Measurements from ENCODE around the gene EDRF1. TPM values are rescaled to one million over a fixed set of nuclear protein-coding genes. Genes with fewer than 3 reads are reported as not detected.

The EDRF1 gene
- total and polyA plus RNA-seq, 10 of the 15 experiments (the other 5 are each of a cell fraction or from before 2014, with no cell fraction given): 16.8 to 99.7 (median 42.9) TPM

- Histone ChIP-seq H3K9me3 (replicated peaks; ENCODE audit: control insufficient read depth, insufficient read depth, low read length) (no peaks in the 10 kb centered on the region), H3K4me1 (ENCODE audit: control insufficient read depth, insufficient read depth, low read length) (no peaks in the 10 kb centered on the region), H3K9ac (ENCODE audit: control insufficient read depth, insufficient read depth, low read length) (no peak overlapping the region), H4K20me1 (ENCODE audit: control insufficient read depth, insufficient read depth) (no peaks in the 10 kb centered on the region), H3K27me3 (replicated peaks in 1 of 2; ENCODE audit: control insufficient read depth in 2 of 2, insufficient read depth in 2 of 2, low read length in 1 of 2) (no peaks in the 10 kb centered on the region), H3K36me3 (ENCODE audit: control insufficient read depth in 2 of 2, insufficient read depth in 2 of 2, low read length in 1 of 2) (peaks cover 14 to 46% of the 10 kb centered on the region in 2 experiments), H3K4me2 (ENCODE audit: control insufficient read depth, insufficient read depth) (no peak overlapping the region), H2AFZ (ENCODE audit: control insufficient read depth, low read depth, low read length) (no peak overlapping the region), H3K4me3 (no peak overlapping the region), H3K79me2 (ENCODE audit: control insufficient read depth, insufficient read depth, low read length) (no peaks in the 10 kb centered on the region), H3K27ac (ENCODE audit: control insufficient read depth, insufficient read depth) (no peak overlapping the region)
- no peak for ATAC-seq
- no peak for FAIRE-seq
- RAD21 ChIA-PET (ENCODE audit: unreplicated experiment): no interaction called here
- BruUV-seq (replicated peaks): no TSS peak
- no peak for DNase-seq (ENCODE audit: low read depth, low spot score)
- POLR2A ChIA-PET: no interaction called here
- TF ChIP-seq BRCA1 (IDR thresholded peaks at IDR 0.05; ENCODE audit: low read depth, low read length) (no peak), PAX8 (IDR thresholded peaks at IDR 0.05) (no peak)
- in situ Hi-C loops (cut with MboI) (no loop called here), intact Hi-C loops (cut with micrococcal nuclease; ENCODE audit: unreplicated experiment) (no loop called here)
- WGBS (ENCODE audit: insufficient coverage, insufficient replicate concordance, low lambda C conversion rate, missing lambda C conversion rate): 97% methylated on average over 5 of the region's 5 CpGs
- CTCF ChIA-PET: no interaction called here
- SMC1A ChIA-PET (ENCODE audit: uncharacterized antibody, unreplicated experiment): no interaction called here
Measured at GRCh38 chr10:125738206-125738605, 18.7 kb downstream of the EDRF1 start.

DNA sequence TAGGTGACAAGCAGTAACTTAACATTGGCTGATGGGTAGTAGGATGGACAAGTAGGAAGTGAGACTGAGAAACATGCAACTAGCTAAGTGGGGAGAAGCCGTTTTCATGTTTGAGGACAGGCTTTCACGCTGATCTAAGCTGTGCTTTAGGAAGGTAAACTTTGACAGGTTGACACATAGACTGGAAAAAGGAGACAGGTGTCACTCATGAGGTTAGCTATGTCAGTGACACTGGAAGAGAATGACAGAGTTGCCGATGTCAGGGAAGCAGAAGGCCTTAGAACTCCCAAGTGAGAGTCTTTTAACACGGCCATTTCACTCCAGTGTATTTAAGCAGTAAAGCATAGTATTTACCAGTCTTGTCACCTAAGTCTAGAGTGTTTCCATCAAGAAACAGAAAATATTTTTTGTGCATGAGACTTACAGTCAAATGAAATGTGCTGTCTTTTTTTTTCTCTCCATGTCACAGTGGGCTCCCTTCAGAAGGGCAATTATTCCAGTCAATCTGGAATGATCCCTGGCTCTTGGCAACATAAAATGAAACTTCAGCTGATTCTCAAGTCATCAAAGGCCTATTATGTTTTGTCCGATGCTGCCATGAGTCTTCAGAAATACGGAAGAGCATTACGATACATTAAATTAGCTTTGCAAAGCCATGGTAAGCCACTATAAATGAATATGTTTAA, 20.6 kb downstream of the EDRF1 start:
- Histone ChIP-seq H3K9ac (ENCODE audit: control insufficient read depth, insufficient read depth, low read length) (no peak overlapping the region), H3K27ac (ENCODE audit: control insufficient read depth, insufficient read depth) (no peak overlapping the region), H3K79me2 (ENCODE audit: control insufficient read depth, insufficient read depth, low read length) (no peaks in the 10 kb centered on the region), H3K36me3 (ENCODE audit: control insufficient read depth in 2 of 2, insufficient read depth in 2 of 2, low read length in 1 of 2) (peaks cover 19 to 57% of the 10 kb centered on the region in 2 experiments), H3K4me3 (no peak overlapping the region), H3K9me3 (replicated peaks; ENCODE audit: control insufficient read depth, insufficient read depth, low read length) (no peaks in the 10 kb centered on the region), H3K4me1 (ENCODE audit: control insufficient read depth, insufficient read depth, low read length) (no peaks in the 10 kb centered on the region), H3K27me3 (replicated peaks in 1 of 2; ENCODE audit: control insufficient read depth in 2 of 2, insufficient read depth in 2 of 2, low read length in 1 of 2) (no peaks in the 10 kb centered on the region), H4K20me1 (ENCODE audit: control insufficient read depth, insufficient read depth) (no peaks in the 10 kb centered on the region), H3K4me2 (ENCODE audit: control insufficient read depth, insufficient read depth) (no peak overlapping the region), H2AFZ (ENCODE audit: control insufficient read depth, low read depth, low read length) (no peak overlapping the region)
- DNase-seq (ENCODE audit: low read depth, low spot score): no peak
- TF ChIP-seq, protein P1, sequence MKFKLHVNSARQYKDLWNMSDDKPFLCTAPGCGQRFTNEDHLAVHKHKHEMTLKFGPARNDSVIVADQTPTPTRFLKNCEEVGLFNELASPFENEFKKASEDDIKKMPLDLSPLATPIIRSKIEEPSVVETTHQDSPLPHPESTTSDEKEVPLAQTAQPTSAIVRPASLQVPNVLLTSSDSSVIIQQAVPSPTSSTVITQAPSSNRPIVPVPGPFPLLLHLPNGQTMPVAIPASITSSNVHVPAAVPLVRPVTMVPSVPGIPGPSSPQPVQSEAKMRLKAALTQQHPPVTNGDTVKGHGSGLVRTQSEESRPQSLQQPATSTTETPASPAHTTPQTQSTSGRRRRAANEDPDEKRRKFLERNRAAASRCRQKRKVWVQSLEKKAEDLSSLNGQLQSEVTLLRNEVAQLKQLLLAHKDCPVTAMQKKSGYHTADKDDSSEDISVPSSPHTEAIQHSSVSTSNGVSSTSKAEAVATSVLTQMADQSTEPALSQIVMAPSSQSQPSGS (IDR thresholded peaks at IDR 0.05; ENCODE audit: low read length): no peak
- TF ChIP-seq PAX8 (IDR thresholded peaks at IDR 0.05): no peak
- TF ChIP-seq WRNIP1 (IDR thresholded peaks at IDR 0.05; ENCODE audit: borderline replicate concordance, low read depth, low read length): no peak
- TF ChIP-seq CHD4 (IDR thresholded peaks at IDR 0.05): no peak
- TF ChIP-seq NBN (IDR thresholded peaks at IDR 0.05): no peak
- TF ChIP-seq E4F1 (IDR thresholded peaks at IDR 0.05; ENCODE audit: borderline replicate concordance, partially characterized antibody): no peak
- TF ChIP-seq ZBED1 (IDR thresholded peaks at IDR 0.05; ENCODE audit: borderline replicate concordance): no peak
- TF ChIP-seq CREB1 (IDR thresholded peaks at IDR 0.05; ENCODE audit: low read depth): no peak
- intact Hi-C loops (cut with micrococcal nuclease; ENCODE audit: unreplicated experiment): no loop called here
- ChIA-PET POLR2A (no interaction called here), CTCF (interaction anchor here (1.0 kb wide), 2 partner anchors 9 to 16 kb away, joined by 3 to 6 read pairs; no protein-coding TSS in a partner anchor), SMC1A (ENCODE audit: uncharacterized antibody, unreplicated experiment) (interaction anchor here (1.1 kb wide), 1 partner anchor 19 kb away, joined by 4 read pairs; no protein-coding TSS in a partner anchor), RAD21 (ENCODE audit: unreplicated experiment) (no interaction called here)
- in situ Hi-C loops (cut with MboI): no loop called here
- over 99% methylated on average over 7 of the region's 7 CpGs for WGBS (ENCODE audit: insufficient coverage, insufficient replicate concordance, low lambda C conversion rate, missing lambda C conversion rate)
- BruUV-seq (replicated peaks): no TSS peak
- no peak for ATAC-seq
- no peak for FAIRE-seq

Measured in GM12878 (cell line).